KOPT-K1 (cell line): ENCODE measurements around the gene CCDC137.
"Not testable (repeated sequence)": the region's sequence is repeated elsewhere in the genome, so short reads cannot be mapped to it uniquely, and the experiment has no call there.

Source experiments
- H3K27ac ChIP-seq: fragments of 200-600 bp; sonication (generic); 2 replicates; pipeline ENCODE4 v1.5.1; 2016; ENCODE audit warnings: antibody characterized with exemption, mild to moderate bottlenecking, low read depth, low read length; ENCODE audit not compliant: poor library complexity, severe bottlenecking
- H3K36me3 ChIP-seq: fragments of 200-600 bp; sonication (generic); 2 replicates; pipeline ENCODE4 v1.5.1; 2017; ENCODE audit warnings: antibody characterized with exemption, mild to moderate bottlenecking, low read length, moderate library complexity; ENCODE audit not compliant: insufficient read depth
- H3K9me3 ChIP-seq: fragments of 200-600 bp; sonication (generic); 2 replicates; pipeline ENCODE4 v1.5.1; 2017; ENCODE audit warnings: antibody characterized with exemption, low read length, mild to moderate bottlenecking; ENCODE audit not compliant: insufficient read depth, poor library complexity, severe bottlenecking

CCDC137 gene

GRCh38 chr17:81662002-81662401, 4.5 kb upstream of the CCDC137 start:
- no peak overlapping the region for H3K27ac ChIP-seq
- peaks cover 14% of the 10 kb centered on the region for H3K36me3 ChIP-seq
- no peaks in the 10 kb centered on the region for H3K9me3 ChIP-seq

- Histone ChIP-seq H3K27ac (no peak overlapping the region), H3K36me3 (peaks cover 26% of the 10 kb centered on the region), H3K9me3 (no peaks in the 10 kb centered on the region)
Measured at GRCh38 chr17:81664051-81664470, 2.5 kb upstream of the CCDC137 start.

GRCh38 chr17:81665205-81666091, 1.1 kb upstream of the CCDC137 start:
- Histone ChIP-seq H3K27ac (peak overlapping the region; percentile 88), H3K36me3 (peaks cover 40% of the 10 kb centered on the region), H3K9me3 (no peaks in the 10 kb centered on the region)

- H3K9me3 ChIP-seq = no peaks in the 10 kb centered on the region
- H3K36me3 ChIP-seq = peaks cover 45% of the 10 kb centered on the region
- H3K27ac ChIP-seq = peak overlapping the region; percentile 88
Measured at GRCh38 chr17:81666092-81666341, 520 bp upstream of the CCDC137 start.

GRCh38 chr17:81667754-81668153, 1.2 kb downstream of the CCDC137 start:
- H3K36me3 ChIP-seq = peaks cover 63% of the 10 kb centered on the region
- H3K27ac ChIP-seq = peak overlapping the region; percentile 36
- H3K9me3 ChIP-seq = no peaks in the 10 kb centered on the region

- no peak overlapping the region for H3K27ac ChIP-seq
- H3K36me3 ChIP-seq = peaks cover 85% of the 10 kb centered on the region
- H3K9me3 ChIP-seq = no peaks in the 10 kb centered on the region
Measured at GRCh38 chr17:81672504-81672903, 6.0 kb downstream of the CCDC137 start.

- Histone ChIP-seq H3K9me3 (no peaks in the 10 kb centered on the region), H3K27ac (no peak overlapping the region), H3K36me3 (peaks cover 84% of the 10 kb centered on the region)
Measured at GRCh38 chr17:81672954-81673353, 6.4 kb downstream of the CCDC137 start.

GRCh38 chr17:81673561-81674258, 7.2 kb downstream of the CCDC137 start:
- no peak overlapping the region for H3K27ac ChIP-seq
- H3K36me3 ChIP-seq = peaks cover 77% of the 10 kb centered on the region
- H3K9me3 ChIP-seq = no peaks in the 10 kb centered on the region

- not testable (repeated sequence) for H3K9me3 ChIP-seq, H3K27ac ChIP-seq
- H3K36me3 ChIP-seq = peaks cover 70% of the 10 kb centered on the region
Measured at GRCh38 chr17:81675515-81676221, 9.1 kb downstream of the CCDC137 start.

- Histone ChIP-seq H3K27ac (no peak overlapping the region), H3K9me3 (no peaks in the 10 kb centered on the region), H3K36me3 (peaks cover 69% of the 10 kb centered on the region)
Measured at GRCh38 chr17:81676906-81677305, 10.4 kb downstream of the CCDC137 start.

GRCh38 chr17:81680150-81680549, 13.6 kb downstream of the CCDC137 start:
- Histone ChIP-seq H3K36me3 (peaks cover 39% of the 10 kb centered on the region), H3K9me3 (no peaks in the 10 kb centered on the region), H3K27ac (no peak overlapping the region)

GRCh38 chr17:81681672-81682071, 15.1 kb downstream of the CCDC137 start:
- H3K27ac ChIP-seq = no peak overlapping the region

GRCh38 chr17:81682565-81683207, 16.1 kb downstream of the CCDC137 start:
- Histone ChIP-seq H3K27ac (peak overlapping the region; percentile 79), H3K9me3 (no peaks in the 10 kb centered on the region), H3K36me3 (peaks cover 52% of the 10 kb centered on the region)

More at GRCh38 chr17:81681672-81682071, 15.1 kb downstream of the CCDC137 start:
- Histone ChIP-seq H3K36me3 (peaks cover 46% of the 10 kb centered on the region), H3K9me3 (no peaks in the 10 kb centered on the region)

- Histone ChIP-seq H3K27ac (peak overlapping the region; percentile 79), H3K36me3 (peaks cover 57% of the 10 kb centered on the region)
Measured at GRCh38 chr17:81683208-81683583, 16.7 kb downstream of the CCDC137 start.

More at GRCh38 chr17:81683208-81683583, 16.7 kb downstream of the CCDC137 start:
- no peaks in the 10 kb centered on the region for H3K9me3 ChIP-seq
